ENCODE results near the gene WNT5B.

DNA sequence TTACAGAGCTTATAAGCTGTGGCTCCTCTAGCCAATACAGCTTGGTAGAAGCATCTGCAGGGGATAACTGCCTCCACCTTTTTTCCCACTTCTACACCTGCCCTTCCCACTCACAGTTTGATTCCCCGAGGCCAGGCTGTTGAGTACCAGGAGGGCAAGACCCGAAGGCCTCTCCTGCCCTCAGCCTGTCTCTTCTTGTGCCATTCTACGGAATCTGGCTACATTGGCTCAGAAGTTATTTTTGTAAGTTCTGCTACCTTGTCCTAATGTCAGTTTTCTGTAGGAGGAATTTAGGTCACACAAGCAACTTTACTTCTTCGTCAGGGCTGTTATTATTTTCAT lies 46.4 kb upstream of the WNT5B start:
- TF ChIP-seq POLR2A (IDR thresholded peaks at IDR 0.05) (no peak), EP300 (IDR thresholded peaks at IDR 0.05) (no peak)
- TF ChIP-seq, protein P1, sequence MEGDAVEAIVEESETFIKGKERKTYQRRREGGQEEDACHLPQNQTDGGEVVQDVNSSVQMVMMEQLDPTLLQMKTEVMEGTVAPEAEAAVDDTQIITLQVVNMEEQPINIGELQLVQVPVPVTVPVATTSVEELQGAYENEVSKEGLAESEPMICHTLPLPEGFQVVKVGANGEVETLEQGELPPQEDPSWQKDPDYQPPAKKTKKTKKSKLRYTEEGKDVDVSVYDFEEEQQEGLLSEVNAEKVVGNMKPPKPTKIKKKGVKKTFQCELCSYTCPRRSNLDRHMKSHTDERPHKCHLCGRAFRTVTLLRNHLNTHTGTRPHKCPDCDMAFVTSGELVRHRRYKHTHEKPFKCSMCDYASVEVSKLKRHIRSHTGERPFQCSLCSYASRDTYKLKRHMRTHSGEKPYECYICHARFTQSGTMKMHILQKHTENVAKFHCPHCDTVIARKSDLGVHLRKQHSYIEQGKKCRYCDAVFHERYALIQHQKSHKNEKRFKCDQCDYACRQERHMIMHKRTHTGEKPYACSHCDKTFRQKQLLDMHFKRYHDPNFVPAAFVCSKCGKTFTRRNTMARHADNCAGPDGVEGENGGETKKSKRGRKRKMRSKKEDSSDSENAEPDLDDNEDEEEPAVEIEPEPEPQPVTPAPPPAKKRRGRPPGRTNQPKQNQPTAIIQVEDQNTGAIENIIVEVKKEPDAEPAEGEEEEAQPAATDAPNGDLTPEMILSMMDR (IDR thresholded peaks at IDR 0.05): no peak

Measured in tibial nerve (tissue), 4 donors.